GM12801 (cell line): ENCODE measurements around the gene UBR4.

Source experiments
- TF ChIP-seq, protein P1 (sequence below): IDR thresholded peaks from one replicate; pipeline ENCODE4 v1.5.1; 2011; ENCODE audit warnings: control low read depth; ENCODE audit not compliant: insufficient read length; ENCODE audit errors: extremely low read depth

Gene UBR4

DNA sequence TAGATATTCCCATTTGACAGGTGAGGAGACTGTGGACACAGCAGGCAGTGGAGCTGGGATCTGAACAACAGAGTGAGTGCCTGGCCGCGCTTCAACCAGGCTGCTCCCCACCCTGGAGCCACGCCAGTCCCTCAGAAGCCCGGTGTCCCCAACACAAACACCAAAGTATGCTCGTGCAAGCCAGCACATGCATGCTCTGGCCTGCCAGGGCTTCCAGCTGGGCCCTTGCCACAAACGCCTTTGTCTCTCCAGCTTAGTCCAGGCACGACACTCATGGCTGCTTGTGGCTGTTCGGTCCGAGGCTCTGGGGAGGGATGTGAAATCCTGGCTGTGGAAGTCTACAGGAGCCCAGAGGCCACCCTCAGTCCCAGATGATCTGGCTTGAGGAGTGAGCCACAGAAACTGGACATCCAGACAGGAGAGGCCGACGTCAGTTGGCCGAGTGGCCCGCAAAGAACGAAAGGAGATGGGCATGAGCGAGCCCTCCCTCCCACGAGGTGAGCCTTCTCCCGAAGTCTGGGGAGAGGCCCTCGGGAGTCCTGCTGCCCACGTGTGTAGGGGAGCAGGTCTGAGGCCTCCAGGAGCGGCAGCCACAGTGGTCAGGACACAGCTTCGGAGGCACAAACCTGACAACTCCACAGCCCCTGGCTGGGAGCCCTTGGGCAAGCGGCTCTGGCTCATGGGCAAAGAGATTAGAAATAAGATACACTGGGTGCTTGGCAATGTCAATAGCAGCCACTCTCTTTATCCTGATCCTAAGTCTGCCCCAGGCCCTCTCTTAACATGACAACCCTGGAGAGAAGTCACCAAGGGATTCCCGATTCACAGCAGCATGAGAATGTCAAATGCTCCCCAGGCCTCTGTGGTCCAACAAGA is 136.5 kb downstream of the UBR4 start:
- TF ChIP-seq, protein P1, sequence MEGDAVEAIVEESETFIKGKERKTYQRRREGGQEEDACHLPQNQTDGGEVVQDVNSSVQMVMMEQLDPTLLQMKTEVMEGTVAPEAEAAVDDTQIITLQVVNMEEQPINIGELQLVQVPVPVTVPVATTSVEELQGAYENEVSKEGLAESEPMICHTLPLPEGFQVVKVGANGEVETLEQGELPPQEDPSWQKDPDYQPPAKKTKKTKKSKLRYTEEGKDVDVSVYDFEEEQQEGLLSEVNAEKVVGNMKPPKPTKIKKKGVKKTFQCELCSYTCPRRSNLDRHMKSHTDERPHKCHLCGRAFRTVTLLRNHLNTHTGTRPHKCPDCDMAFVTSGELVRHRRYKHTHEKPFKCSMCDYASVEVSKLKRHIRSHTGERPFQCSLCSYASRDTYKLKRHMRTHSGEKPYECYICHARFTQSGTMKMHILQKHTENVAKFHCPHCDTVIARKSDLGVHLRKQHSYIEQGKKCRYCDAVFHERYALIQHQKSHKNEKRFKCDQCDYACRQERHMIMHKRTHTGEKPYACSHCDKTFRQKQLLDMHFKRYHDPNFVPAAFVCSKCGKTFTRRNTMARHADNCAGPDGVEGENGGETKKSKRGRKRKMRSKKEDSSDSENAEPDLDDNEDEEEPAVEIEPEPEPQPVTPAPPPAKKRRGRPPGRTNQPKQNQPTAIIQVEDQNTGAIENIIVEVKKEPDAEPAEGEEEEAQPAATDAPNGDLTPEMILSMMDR, result no peak

DNA sequence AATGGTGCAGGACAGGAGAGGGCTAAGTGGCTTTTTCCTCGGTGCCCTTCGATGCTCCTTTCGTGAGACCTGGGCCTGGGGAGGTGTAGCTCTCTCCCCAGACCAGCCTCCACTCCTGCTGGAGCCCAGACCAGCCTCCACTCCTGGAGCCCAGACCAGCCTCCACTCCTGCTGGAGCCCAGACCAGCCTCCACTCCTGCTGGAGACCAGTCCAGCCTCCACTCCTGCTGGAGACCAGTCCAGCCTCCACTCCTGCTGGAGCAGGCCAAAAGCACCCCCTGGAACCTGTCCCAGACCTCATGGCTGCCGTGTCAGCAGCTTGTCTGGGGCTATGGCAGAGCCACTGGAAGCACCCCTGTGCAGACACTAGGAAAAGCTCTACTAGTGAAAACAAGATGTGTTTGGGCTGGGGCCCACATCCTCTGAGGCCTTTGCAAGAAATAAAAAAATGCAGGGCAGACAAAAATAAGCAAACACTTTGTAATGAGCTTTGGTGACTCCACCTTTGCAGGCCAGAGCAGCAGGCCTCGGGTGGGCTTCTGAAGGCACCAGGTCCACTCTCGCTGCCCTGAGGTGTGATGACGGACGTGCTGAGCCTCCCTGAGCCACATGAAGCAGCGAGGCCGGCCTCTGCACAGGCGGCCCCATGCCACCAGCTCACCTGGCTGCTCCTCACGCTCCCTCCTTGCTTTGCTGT is 137.6 kb downstream of the UBR4 start:
- TF ChIP-seq, protein P1, result no peak

DNA sequence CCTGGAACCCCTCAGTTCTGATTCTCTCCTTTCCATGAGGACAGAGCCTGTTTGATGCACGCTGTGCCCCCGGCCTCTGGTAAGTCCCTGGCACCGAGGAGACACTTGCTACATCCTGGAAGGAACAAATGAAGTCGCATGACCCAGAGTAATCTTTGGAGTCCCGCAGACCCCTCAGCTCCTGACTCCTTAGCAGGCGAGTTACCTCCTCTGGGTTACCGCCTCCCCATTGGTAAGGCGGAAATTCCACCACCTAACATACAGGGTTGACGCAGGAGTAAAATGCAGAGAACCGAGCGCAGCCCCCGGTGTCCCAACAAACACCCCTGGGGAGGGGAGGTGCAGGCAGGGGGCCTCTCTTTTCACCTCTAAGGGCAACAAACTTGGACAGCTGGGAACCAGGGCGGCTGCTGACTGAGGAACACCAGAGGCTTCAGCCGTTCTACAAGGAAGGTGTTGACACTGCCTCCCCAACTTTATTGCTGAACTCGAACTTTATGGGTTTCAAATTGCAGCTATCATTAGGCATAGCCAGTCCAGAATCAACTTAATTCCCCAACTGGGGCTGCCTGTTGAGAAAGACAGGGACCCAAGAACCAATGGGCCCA is 138.3 kb downstream of the UBR4 start:
- TF ChIP-seq, protein P1, result no peak

DNA sequence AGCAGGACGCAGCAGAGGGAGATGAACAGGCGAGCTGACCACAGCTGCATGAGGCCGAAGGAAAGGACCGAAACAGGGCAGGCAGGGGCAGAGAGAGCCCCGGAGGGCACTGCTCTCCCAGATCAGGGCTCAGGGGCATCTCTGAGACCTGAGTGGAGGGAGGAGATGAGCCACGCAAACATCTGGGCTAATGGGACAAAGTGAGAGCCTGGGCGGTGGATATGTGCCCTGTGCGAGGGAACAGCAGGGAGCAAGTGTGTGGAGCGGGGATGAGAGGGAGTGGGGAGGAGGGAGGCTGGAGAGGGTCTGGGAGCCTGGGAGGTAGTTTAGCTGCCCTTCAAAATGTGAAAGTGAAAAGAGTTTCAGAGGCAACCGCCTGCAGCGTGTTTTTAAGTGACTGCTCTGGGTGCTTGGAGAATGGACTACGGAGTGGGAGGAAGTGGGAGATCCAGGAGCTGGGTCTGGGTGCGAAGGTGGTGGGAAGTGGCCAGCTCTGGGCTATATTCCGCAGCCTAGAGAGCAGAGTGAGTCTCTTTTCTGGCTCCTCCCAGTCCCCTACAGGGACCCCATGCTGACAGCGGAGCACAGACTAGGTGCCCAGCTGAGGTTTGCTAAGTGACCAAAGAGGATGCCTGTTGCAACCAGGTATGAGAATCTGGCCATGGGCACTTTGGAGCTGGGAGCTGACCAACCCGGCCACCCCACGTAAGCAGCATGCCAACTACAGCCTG is 139.0 kb downstream of the UBR4 start:
- TF ChIP-seq, protein P1, result no peak

DNA sequence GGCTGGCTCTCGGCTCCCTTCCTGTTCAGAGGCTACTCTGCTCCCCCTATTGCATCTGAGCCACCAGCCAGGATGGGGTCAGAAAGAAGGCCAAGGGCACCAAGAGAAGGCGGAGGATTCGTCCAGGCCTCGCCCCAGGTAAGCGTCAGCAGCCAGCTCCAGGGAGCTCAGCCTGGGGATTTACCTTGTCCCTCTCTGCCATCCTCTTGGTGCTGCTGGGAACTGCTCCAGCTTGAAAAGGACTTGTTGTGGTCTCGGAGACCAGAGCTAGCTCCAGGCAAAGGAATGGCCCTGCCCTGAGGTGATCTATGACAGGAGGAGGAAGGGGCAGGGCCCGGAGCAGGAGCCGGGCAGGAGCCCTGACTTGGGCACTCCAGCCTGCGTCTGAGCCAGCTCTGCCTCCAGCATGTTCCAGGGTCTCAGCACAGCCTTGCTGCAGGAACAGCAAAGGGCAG is 139.8 kb downstream of the UBR4 start:
- TF ChIP-seq, protein P1, result no peak

DNA sequence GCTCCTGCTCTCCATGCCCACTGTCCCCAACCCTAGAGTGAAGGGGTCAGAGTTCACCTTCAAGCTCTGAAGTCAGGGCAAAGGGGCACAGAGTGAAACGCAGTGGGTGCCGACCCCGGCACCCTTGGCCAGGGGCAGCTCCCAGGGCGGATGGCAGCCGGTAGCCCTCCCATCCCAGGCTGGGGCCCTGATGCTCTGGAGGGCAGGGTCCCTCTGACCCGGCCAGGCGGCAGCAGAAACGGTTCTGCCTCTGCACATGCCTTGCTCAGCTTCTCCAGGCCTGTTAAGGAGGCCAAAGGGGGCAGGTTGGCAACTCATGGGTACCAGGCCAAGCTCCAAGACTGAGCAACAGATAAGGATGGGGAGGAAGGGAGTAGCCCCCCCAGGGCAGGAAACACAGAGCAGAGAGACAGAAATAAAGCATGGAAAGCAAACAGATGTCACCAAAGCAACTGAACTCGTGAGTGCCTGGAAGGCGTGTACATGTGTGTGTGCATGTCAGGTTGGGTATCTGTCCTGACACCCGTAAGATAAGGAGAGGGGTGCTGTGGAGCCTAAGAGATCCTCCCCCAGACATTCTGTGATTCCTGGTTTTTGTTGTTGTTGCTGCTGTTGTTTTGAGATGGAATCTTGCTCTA is 141.3 kb downstream of the UBR4 start:
- TF ChIP-seq, protein P1, result no peak
